ENCODE data around the gene LYAR. TPM values are rescaled to one million over a fixed set of nuclear protein-coding genes. Genes with fewer than 3 reads are reported as not detected.

The LYAR gene
- total RNA-seq, 4 donors from 2014 or later, result 4.5 to 13.0 (median 10.4) TPM

- DNase-seq, result no peak
- WGBS, 2 donors, result 8 to 19% methylated on average over 20 to 48 of the region's 82 CpGs
These were observed 63.1 kb downstream of the LYAR start, which contains the start of gene OTOP1 for GRCh38 chr4:4226606-4227438. Gene OTOP1, minus strand, starts transcription at chr4:4226929. Its CDS starts 65 bp downstream, at chr4:4226864.

DNA sequence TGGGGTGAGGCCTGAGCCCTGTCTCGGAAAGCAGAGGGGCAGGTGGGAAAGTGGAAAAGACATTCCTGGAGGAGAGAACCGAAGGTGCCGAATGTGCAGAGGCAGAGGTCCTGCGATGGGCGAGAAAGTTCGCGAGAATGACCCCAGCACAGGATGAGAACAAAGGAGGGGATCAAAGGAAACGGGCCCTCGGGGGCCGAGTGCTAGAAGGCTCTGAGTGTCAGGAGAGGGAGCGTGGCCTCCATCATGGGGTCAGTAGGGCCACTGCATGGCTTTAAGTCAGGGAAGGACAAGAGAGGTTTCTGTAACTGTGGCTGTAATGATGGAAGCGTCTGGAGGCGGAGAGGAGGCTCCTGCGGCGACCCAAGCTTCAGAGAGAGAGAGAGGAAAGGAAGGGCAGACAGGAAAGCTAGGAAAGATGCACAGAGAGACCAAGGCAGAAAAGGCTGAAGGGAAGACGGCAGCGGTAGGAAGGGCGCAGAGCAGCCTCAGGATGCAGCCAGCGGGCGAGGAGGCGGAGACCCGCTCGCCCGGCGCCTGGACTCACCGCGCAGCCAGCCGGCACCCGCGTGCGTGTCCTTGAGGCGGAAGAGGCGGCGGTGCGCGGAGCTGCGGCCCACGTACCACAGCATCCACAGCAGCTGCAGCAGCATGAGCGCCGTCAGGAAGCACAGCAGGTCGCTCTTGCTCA lies 63.9 kb downstream of the LYAR start:
- no peak for TF ChIP-seq POLR2A (IDR thresholded peaks at IDR 0.05)
- TF ChIP-seq, protein P1, sequence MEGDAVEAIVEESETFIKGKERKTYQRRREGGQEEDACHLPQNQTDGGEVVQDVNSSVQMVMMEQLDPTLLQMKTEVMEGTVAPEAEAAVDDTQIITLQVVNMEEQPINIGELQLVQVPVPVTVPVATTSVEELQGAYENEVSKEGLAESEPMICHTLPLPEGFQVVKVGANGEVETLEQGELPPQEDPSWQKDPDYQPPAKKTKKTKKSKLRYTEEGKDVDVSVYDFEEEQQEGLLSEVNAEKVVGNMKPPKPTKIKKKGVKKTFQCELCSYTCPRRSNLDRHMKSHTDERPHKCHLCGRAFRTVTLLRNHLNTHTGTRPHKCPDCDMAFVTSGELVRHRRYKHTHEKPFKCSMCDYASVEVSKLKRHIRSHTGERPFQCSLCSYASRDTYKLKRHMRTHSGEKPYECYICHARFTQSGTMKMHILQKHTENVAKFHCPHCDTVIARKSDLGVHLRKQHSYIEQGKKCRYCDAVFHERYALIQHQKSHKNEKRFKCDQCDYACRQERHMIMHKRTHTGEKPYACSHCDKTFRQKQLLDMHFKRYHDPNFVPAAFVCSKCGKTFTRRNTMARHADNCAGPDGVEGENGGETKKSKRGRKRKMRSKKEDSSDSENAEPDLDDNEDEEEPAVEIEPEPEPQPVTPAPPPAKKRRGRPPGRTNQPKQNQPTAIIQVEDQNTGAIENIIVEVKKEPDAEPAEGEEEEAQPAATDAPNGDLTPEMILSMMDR (IDR thresholded peaks at IDR 0.05), result no peak
- Histone ChIP-seq H3K4me3 (replicated peaks in 1 of 3) (no peak overlapping the region), H3K27me3 (peaks cover 13% of the 10 kb centered on the region), H3K9me3 (no peaks in the 10 kb centered on the region), H3K27ac (no peak overlapping the region), H3K36me3 (no peaks in the 10 kb centered on the region), H3K4me1 (no peaks in the 10 kb centered on the region)
- no peak for DNase-seq
- intact Hi-C loops (cut with DNase I), result no loop called here
- 16 to 25% methylated on average over 31 to 38 of the region's 41 CpGs for WGBS, 2 donors

More at GRCh38 chr4:4226606-4227438, 63.1 kb downstream of the LYAR start, which contains the start of gene OTOP1:
- Histone ChIP-seq H3K9me3 (no peaks in the 10 kb centered on the region), H3K27me3 (peaks cover 13% of the 10 kb centered on the region), H3K27ac (no peak within 1 kb of the TSS), H3K4me1 (no peaks in the 10 kb centered on the region), H3K36me3 (no peaks in the 10 kb centered on the region), H3K4me3 (replicated peaks in 1 of 3) (no peak within 1 kb of the TSS)
- intact Hi-C loops (cut with DNase I), result no loop called here
- no peak for TF ChIP-seq POLR2A (IDR thresholded peaks at IDR 0.05)
- TF ChIP-seq, protein P1 (IDR thresholded peaks at IDR 0.05), result no peak

Other genes starting within 250 kb of the LYAR start
- not detected for gene OTOP1, start 63.2 kb downstream of the LYAR start, total RNA-seq
- 10 to 100 TPM; 24.9 to 36.8 (median 33.5) TPM for gene TMEM128, start 41.9 kb downstream of the LYAR start, total RNA-seq
- 10 to 100 TPM in 2 of 4 donors, 1 to 10 TPM in 2; 7.5 to 21.7 (median 9.2) TPM for gene ZBTB49, start 97 bp upstream of the LYAR start, total RNA-seq
- gene NSG1, start 96.9 kb upstream of the LYAR start, total RNA-seq, result under 1 TPM in 2 of 4 donors, not detected in 2; 0.40 to 0.44 TPM

Data from thyroid gland (tissue), 4 donors.